ENCODE results near the gene NME9.

NME9 gene

GRCh38 chr3:138361561-138361971, 31.9 kb upstream of the NME9 start:
- DNase-seq, result no peak

- no peak for DNase-seq
Measured at GRCh38 chr3:138360869-138361525, 31.3 kb upstream of the NME9 start.

GRCh38 chr3:138359919-138360868, 30.5 kb upstream of the NME9 start:
- DNase-seq, result no peak

- DNase-seq, result no peak
Measured at GRCh38 chr3:138359148-138359918, 29.7 kb upstream of the NME9 start.

- DNase-seq, result no peak
Measured at GRCh38 chr3:138356730-138357405, 27.2 kb upstream of the NME9 start.

GRCh38 chr3:138355071-138355470, 25.4 kb upstream of the NME9 start:
- no peak for DNase-seq

GRCh38 chr3:138354376-138354775, 24.7 kb upstream of the NME9 start:
- DNase-seq, result no peak

- DNase-seq, result no peak
Measured at GRCh38 chr3:138351916-138352550, 22.4 kb upstream of the NME9 start.

- DNase-seq, result no peak
Measured at GRCh38 chr3:138351151-138351550, 21.5 kb upstream of the NME9 start.

GRCh38 chr3:138349926-138350665, 20.4 kb upstream of the NME9 start:
- no peak for DNase-seq

GRCh38 chr3:138348754-138349739, 19.4 kb upstream of the NME9 start:
- DNase-seq, result no peak

GRCh38 chr3:138347960-138348753, 18.5 kb upstream of the NME9 start, which contains the start of gene MRAS:
Gene MRAS, plus strand, starts transcription at chr3:138348579. Its CDS starts 24,305 bp downstream, at chr3:138372884.
- DNase-seq, result no peak

- no peak for DNase-seq
Measured at GRCh38 chr3:138344754-138345153, 15.1 kb upstream of the NME9 start.

- DNase-seq, result no peak
Measured at GRCh38 chr3:138340511-138340910, 10.9 kb upstream of the NME9 start.

GRCh38 chr3:138338811-138339210, 9.2 kb upstream of the NME9 start:
- DNase-seq, result no peak

- no peak for DNase-seq
Measured at GRCh38 chr3:138338244-138338643, 8.6 kb upstream of the NME9 start.

GRCh38 chr3:138336454-138336999, 6.9 kb upstream of the NME9 start:
- no peak for DNase-seq

GRCh38 chr3:138334608-138335007, 5.0 kb upstream of the NME9 start:
- no peak for DNase-seq

Measured in NCI-H2081 treated with DMSO at 0.1 percent for 48 hours (cell line).